Tracheal epithelial cell (primary cell): ENCODE data around the gene C1QBP. TPM values are rescaled to one million over a fixed set of nuclear protein-coding genes. Genes with fewer than 3 reads are reported as not detected.

Experiments used
- total RNA-seq: library from RNA; depleted of rRNA; stranded (reverse); fragments of >200 nt; gene quantifications from 2 replicates; pipeline ENCODE4 v1.2.1, GENCODE V29; 2014

Gene C1QBP, protein sequence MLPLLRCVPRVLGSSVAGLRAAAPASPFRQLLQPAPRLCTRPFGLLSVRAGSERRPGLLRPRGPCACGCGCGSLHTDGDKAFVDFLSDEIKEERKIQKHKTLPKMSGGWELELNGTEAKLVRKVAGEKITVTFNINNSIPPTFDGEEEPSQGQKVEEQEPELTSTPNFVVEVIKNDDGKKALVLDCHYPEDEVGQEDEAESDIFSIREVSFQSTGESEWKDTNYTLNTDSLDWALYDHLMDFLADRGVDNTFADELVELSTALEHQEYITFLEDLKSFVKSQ
- 324 and 401 TPM in 2 replicates for total RNA-seq

DNA sequence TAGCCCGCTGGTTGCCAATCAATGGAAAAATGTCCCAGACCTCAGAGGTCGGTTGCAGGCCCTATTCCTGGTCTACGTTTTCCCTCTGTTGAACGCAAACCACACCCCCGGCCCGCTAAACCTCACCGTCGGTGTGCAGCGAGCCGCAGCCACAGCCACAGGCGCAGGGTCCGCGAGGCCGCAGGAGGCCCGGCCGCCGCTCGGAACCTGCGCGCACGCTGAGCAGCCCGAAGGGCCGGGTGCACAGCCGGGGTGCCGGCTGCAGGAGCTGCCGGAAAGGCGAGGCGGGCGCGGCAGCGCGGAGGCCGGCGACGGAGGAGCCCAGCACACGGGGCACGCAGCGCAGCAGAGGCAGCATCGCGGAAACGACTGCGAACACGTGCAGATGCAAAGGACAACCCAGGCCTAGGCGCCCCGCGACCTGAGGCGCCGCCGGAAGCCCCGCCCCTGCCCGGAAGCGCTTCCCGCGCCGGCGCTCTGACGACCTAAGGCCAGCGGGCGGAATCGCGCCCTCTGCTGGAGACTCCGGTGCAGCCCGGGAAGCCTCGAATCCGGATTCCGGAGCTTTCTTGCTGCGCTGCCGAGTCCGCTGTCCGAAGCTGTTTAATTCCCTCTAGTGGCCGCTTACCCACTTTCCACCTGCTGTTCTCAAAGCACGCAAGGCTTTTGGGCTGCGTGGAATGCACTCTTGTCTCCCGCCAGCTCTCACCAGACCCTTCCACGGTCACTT lies at the start of gene C1QBP:
Gene C1QBP (minus strand): TSS at position 440 of the 730 bp plus-strand sequence. CDS start 82 bp downstream, at position 358.

DNA sequence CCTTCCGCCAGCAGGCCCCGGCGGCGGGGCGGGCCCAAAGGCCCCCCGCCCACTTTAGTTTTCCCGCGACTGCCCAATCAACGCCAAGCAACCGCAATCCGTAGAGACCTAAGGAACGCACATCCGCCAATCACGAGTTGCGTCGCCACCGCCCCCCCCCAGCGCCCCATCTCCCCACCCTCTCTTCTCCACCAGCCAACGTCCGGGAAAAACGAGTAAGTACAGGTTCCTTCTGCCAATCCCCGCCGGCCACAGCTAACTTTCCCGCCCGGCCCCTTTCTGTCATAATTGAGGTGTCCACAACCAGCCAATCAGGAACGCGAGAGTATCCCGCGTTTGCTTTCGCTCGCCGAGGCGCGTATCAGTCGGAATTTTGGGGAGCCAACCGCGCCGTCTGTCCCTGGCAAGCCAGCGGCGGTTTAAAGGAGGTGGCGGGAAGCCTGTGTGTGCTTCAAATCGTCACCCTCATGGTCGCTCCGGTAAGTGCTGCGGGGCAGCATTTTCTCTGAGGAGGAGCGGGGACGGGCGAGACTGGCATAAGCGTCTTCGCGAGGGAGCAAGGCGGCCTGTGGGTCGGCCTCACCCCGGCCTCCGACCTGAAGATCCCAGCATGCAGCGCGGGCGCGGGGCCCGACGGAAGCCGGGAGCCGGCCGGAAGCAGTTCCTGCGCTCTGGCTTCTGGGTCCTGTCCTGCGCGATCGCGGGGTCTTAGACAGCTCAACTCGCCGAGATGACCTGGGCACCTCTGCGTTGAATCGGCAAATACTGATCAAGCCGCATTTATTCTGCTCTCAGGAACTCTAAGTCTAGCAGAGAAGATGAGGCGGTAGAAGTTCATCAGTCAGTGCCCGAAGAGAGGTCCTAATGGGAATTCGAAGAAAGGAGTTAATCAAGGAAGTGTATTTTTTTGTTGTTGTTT lies 47.5 kb upstream of the C1QBP start, which contains the start of gene MIS12:
Gene MIS12 (plus strand): TSS at position 361 of the 919 bp plus-strand sequence. CDS start 2,297 bp downstream, outside the sequence.

DNA sequence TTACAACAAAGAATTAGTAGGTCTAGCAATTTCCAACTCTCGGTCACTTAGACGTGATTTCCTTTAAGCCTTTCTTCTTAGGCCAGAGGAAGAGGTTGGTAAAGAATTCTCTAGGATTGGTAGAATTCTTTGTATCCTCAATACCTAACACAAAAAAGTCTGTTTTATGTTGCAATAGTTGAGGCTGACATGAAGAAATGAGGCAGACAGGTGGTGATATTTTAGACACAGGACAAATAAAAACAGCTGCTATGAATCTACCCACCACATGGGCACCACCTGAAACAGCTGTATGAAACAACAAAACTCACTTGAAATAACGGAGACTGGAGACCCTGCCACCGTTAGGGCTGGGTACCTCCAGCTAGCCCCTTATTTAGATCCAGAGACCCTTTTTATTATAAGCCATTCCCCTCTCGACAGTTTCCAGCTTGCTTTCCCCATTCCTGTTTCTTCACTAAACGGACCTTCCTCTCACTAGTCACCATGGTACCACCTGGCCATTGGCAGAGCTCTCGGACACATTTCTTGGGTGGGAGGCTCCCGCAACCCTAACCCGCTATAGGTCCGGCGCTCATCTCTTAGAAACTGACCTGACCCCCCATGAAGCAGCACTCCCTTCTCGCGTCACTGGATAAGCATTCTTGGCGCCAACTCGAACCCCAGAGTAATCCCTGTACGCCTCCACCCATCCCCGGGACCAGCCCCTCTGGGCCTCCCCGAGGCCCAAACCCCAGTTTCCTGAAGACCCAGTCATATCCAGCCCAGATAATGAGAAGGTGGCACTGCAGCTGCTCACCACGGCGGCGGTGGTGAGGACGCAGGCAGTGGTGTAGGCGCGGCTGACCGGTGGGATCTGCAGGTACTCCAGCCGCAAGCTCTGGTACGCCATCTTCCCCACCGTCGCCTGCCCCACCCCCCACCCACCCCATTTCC lies 46.6 kb upstream of the C1QBP start, which contains the start of gene DERL2:
Gene DERL2 (minus strand): TSS at position 909 of the 936 bp plus-strand sequence. CDS start 17 bp downstream, at position 892.

DNA sequence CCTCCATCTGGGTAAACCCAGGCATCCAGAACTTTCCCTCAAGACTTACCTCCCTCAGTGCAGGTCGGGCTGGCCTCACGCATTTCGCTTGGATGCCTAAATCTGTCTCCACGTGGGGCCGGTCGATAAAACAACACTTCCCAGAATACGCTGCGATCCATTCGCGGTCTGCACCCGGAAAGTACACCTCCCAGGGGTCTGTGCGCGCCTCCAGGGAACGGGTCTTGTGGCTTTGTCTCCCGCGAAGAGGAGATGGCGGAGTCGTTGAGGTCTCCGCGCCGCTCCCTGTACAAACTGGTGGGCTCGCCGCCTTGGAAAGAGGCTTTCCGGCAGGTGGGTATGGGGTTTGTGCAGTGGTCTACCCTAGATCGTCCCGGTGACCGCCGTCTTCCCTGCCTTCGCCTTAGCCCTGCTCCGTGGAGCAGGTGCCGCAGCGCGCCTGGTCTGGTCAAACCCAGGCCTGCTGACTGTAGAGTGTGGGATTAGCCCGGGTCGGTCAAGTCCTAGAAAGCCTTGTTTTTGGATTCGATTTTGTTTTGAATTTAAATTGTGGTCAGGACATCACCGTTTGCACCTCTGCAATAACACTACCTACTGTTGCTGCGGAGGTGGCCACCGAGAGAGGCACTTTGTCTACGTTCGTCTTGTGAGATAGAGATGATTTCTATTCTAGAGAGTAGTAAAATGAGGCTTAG lies 18.8 kb downstream of the C1QBP start, which contains the start of gene RPAIN:
Gene RPAIN (plus strand): TSS at position 224 of the 695 bp plus-strand sequence. CDS start 29 bp downstream, at position 253.

DNA sequence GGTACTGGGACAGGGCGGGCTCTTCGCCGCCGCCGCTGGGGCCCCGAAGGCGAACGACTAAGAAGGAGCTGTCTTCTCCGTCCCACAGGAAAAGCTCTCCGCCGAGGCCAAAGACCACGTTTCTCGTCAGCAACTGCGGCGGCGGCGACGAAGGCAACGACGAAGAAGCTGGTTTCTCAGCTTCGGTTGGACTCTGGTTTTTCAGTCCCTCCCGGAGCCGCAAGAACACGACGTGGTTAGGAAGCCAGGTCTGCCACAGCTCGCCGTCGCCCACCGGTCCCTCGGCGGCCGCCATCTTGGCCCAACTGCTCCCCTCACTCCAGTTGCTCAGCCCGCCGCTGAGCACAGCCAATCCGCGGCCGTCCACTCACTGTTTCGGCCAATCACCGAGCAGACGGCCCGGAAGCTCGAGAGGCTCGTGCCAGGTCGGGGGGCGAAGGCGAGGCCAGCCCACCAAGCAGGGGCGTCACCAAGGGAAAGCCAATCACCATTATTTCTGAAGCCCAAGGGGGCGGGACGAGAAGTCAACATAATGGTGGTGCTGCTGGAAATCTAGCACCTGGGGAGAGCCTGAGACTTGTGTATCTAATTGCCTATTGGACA lies 19.5 kb downstream of the C1QBP start, which contains the start of gene NUP88:
Gene NUP88 (minus strand): TSS at position 307 of the 603 bp plus-strand sequence. CDS start 12 bp downstream, at position 295.

Other genes starting within 250 kb of the C1QBP start
- 2.3 and 4.6 TPM in 2 replicates for gene ZNF594, start 247.3 kb downstream of the C1QBP start, total RNA-seq
- gene SCIMP, start 204.3 kb downstream of the C1QBP start, total RNA-seq, result under 0.01 TPM in 1 of 2 replicates, not detected in the other
- gene RABEP1, start 156.9 kb downstream of the C1QBP start, total RNA-seq, result 28.4 and 37.5 TPM in 2 replicates
- gene NUP88, start 19.5 kb downstream of the C1QBP start, total RNA-seq, result 85.1 and 104 TPM in 2 replicates
- gene RPAIN, start 19.0 kb downstream of the C1QBP start, total RNA-seq, result 47.1 and 49.2 TPM in 2 replicates
- gene DHX33, start 29.8 kb upstream of the C1QBP start, total RNA-seq, result 12.0 and 13.6 TPM in 2 replicates
- gene DERL2, start 47.0 kb upstream of the C1QBP start, total RNA-seq, result 16.4 and 24.6 TPM in 2 replicates
- 14.5 and 18.3 TPM in 2 replicates for gene MIS12, start 47.4 kb upstream of the C1QBP start, total RNA-seq
- gene NLRP1, start 145.4 kb upstream of the C1QBP start, total RNA-seq, result 10.2 and 19.8 TPM in 2 replicates